ENCODE results near the gene SPOP. TPM values are rescaled to one million over a fixed set of nuclear protein-coding genes. Genes with fewer than 3 reads are reported as not detected.

Gene SPOP
- total and polyA plus RNA-seq, 2 of the 4 experiments (the other 2 are of a cell fraction) = 24.9 to 47.5 TPM

- peaks cover 6% of the 10 kb centered on the region; the same call in 1 of the 2 replicates for H3K36me3 ChIP-seq (ENCODE audit: control insufficient read depth, insufficient read depth, low read length)
- CTCF ChIA-PET = interaction anchor here (1.6 kb wide), 1 partner anchor 9 kb away, joined by 5 read pairs; no protein-coding TSS in a partner anchor
- H3K79me1 ChIP-seq (ENCODE audit: low read depth in 1 of 2, low read length in 2 of 2) = no peaks in the 10 kb centered on the region
- DNase-seq = no peak
- no peak overlapping the region for H3K14ac ChIP-seq (replicated peaks; ENCODE audit: low read depth, low read length)
- POLR2A ChIA-PET (ENCODE audit: unreplicated experiment) = no interaction called here
- H4K91ac ChIP-seq (ENCODE audit: insufficient read depth, low read depth, low read length) = no peak overlapping the region
- no peak overlapping the region for H2AFZ ChIP-seq (replicated peaks; ENCODE audit: low read length, poor library complexity)
- 89% methylated on average over 5 of the region's 10 CpGs; no CpG with 5 or more reads in 1 of the 2 experiments for whole genome bisulfite sequencing, 2 experiments (ENCODE audit: extremely low coverage in 2 of 2, insufficient read length in 1 of 2)
- no peaks in the 10 kb centered on the region for H3K4me1 ChIP-seq (ENCODE audit: control insufficient read depth, insufficient read depth, low read length)
- H3K4ac ChIP-seq (ENCODE audit: low read depth, low read length) = no peak overlapping the region
- H3K4me3 ChIP-seq (ENCODE audit: insufficient read depth, low read depth, low read length) = no peak overlapping the region
- H4K5ac ChIP-seq (ENCODE audit: low read depth, low read length) = no peak overlapping the region
- in situ Hi-C loops (cut with MboI; ENCODE audit: low sequenced_read_pairs) = no loop called here
- TF ChIP-seq CEBPB (IDR thresholded peaks at IDR 0.05; ENCODE audit: low read depth, low read length) = no peak
- TF ChIP-seq FOS (IDR thresholded peaks at IDR 0.05; ENCODE audit: low read depth, low read length) = no peak
- no peak for TF ChIP-seq CHD1 (IDR thresholded peaks at IDR 0.05; ENCODE audit: low read depth, low read length)
- no peak for TF ChIP-seq POLR2A (IDR thresholded peaks at IDR 0.05; ENCODE audit: low read depth, low read length)
- no peak for TF ChIP-seq BHLHE40 (IDR thresholded peaks at IDR 0.05; ENCODE audit: low read depth, low read length)
- no peak for TF ChIP-seq MXI1 (IDR thresholded peaks at IDR 0.05; ENCODE audit: borderline replicate concordance, low read depth, low read length)
- TF ChIP-seq ELK1 (IDR thresholded peaks at IDR 0.05; ENCODE audit: borderline replicate concordance, low read depth, low read length) = no peak
- no peak for TF ChIP-seq RFX5 (IDR thresholded peaks at IDR 0.05; ENCODE audit: low read depth, low read length)
- TF ChIP-seq CTCF (conservative IDR thresholded peaks at IDR 0.05; ENCODE audit: low read depth, low read length) = no peak
- TF ChIP-seq MAZ (IDR thresholded peaks at IDR 0.05; ENCODE audit: borderline replicate concordance, low read depth, low read length) = no peak
- TF ChIP-seq SMC3 (IDR thresholded peaks at IDR 0.05; ENCODE audit: low read depth, low read length) = no peak
- no peak for TF ChIP-seq RCOR1 (IDR thresholded peaks at IDR 0.05; ENCODE audit: insufficient replicate concordance, low read length)
- TF ChIP-seq RAD21 (IDR thresholded peaks at IDR 0.05; ENCODE audit: low read length) = no peak
- no peak for TF ChIP-seq USF2 (IDR thresholded peaks at IDR 0.05; ENCODE audit: low read depth, low read length)
- H2BK5ac ChIP-seq (ENCODE audit: low read depth, low read length, poor library complexity, severe bottlenecking) = no peak overlapping the region
- no TSS peak for BruUV-seq (replicated peaks)
- H4K8ac ChIP-seq (ENCODE audit: low read depth in 2 of 2, low read length in 2 of 2) = no peak overlapping the region
- no peak overlapping the region for H2BK15ac ChIP-seq (ENCODE audit: low read depth, low read length)
- H2BK120ac ChIP-seq (ENCODE audit: low read depth, low read length) = no peak overlapping the region
- no peak overlapping the region for H2AK9ac ChIP-seq (replicated peaks; ENCODE audit: low read depth, low read length, poor library complexity)
- H3K4me2 ChIP-seq (ENCODE audit: low read depth, low read length) = no peak overlapping the region
- no peak overlapping the region for H2BK20ac ChIP-seq (ENCODE audit: low read depth, low read length)
- H3K9ac ChIP-seq (ENCODE audit: low read depth, low read length) = no peak overlapping the region
- H2AK5ac ChIP-seq (ENCODE audit: low read depth, low read length) = no peak overlapping the region
- no peaks in the 10 kb centered on the region for H3K9me1 ChIP-seq (ENCODE audit: insufficient read depth, low read length)
- H3K27me3 ChIP-seq (ENCODE audit: control insufficient read depth, insufficient read depth, low read length) = no peaks in the 10 kb centered on the region
- no peaks in the 10 kb centered on the region for H3K9me3 ChIP-seq (ENCODE audit: control insufficient read depth, insufficient read depth, low read length)
- ATAC-seq (ENCODE audit: low read depth) = no peak
- no peak overlapping the region for H3K27ac ChIP-seq (ENCODE audit: insufficient read depth, low read length)
- no peak overlapping the region for H3K56ac ChIP-seq (ENCODE audit: extremely low read depth, insufficient read depth, low read length)
- no peak overlapping the region for H3K18ac ChIP-seq (ENCODE audit: low read depth, low read length)
- H4K20me1 ChIP-seq (ENCODE audit: insufficient read depth, low read length) = no peaks in the 10 kb centered on the region
- intact Hi-C loops (cut with micrococcal nuclease) = no loop called here
- dilution Hi-C loops (cut with HindIII; ENCODE audit: low sequenced_read_pairs, unreplicated experiment) = no loop called here
- H3K23ac ChIP-seq (ENCODE audit: low read depth, low read length) = no peak overlapping the region
Measured at GRCh38 chr17:49717371-49717861, 39.5 kb upstream of the SPOP start.
